ENCODE results near the gene FRAS1. TPM values are rescaled to one million over a fixed set of nuclear protein-coding genes. Genes with fewer than 3 reads are reported as not detected.

The FRAS1 gene
- polyA plus RNA-seq, 2 of the 4 experiments (the other 2 are of a cell fraction), result 2.3 to 5.8 TPM

DNA sequence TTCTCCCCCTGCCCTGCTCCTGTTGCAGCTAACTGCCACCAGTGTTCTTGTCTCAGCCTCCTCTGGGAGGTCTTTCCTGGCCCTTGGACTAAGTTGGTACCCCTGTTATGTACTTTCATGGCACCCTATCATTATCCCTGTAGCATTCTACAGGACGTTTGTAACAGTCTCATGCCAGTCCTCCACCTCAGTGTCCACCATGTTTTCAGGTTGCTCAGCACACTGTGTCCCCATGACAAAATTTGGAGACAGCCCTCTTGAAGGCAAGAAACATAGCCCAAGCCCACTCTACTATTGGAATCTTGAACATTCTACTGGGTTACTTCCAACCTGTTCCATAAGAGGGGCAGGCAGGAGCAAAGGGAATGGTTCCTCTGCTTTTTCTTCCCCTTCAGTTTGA lies 300.0 kb downstream of the FRAS1 start:
- ATAC-seq, result no peak
- Histone ChIP-seq H3K4me3 (no peak overlapping the region), H3K9me3 (no peaks in the 10 kb centered on the region), H3K27ac (no peak overlapping the region), H3K4me2 (no peak overlapping the region), H3K4me1 (no peaks in the 10 kb centered on the region)
- WGBS (ENCODE audit: missing lambda C conversion rate), result 22% methylated on average over 1 of the region's 1 CpG
- ChIA-PET CTCF (no interaction called here), POLR2A (interaction anchor here (0.6 kb wide), 1 partner anchor 10 kb away, joined by 8 read pairs; no protein-coding TSS in a partner anchor)
- FAIRE-seq, result no peak
- DNase-seq (ENCODE audit: low read depth in 1 of 2, low spot score in 1 of 2), result no peak
- TF ChIP-seq TFCP2L1 (CRISPR knock-in tag; IDR thresholded peaks at IDR 0.05) (no peak), CEBPB (IDR thresholded peaks at IDR 0.05) (no peak), ZNF302 (CRISPR knock-in tag; IDR thresholded peaks at IDR 0.05) (no peak), EHMT2 (IDR thresholded peaks at IDR 0.05; ENCODE audit: low read depth) (no peak), MAZ (IDR thresholded peaks at IDR 0.05; ENCODE audit: borderline replicate concordance, low read depth, low read length) (no peak), POLR2AphosphoS2 (conservative IDR thresholded peaks at IDR 0.05; ENCODE audit: low read length) (no peak), BHLHE40 (IDR thresholded peaks at IDR 0.05; ENCODE audit: low read depth, low read length) (no peak), FOXS1 (CRISPR knock-in tag; IDR thresholded peaks at IDR 0.05) (no peak), MAFK (IDR thresholded peaks at IDR 0.05; ENCODE audit: partially characterized antibody) (no peak)
- TF ChIP-seq, protein P1, sequence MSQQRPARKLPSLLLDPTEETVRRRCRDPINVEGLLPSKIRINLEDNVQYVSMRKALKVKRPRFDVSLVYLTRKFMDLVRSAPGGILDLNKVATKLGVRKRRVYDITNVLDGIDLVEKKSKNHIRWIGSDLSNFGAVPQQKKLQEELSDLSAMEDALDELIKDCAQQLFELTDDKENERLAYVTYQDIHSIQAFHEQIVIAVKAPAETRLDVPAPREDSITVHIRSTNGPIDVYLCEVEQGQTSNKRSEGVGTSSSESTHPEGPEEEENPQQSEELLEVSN (IDR thresholded peaks at IDR 0.05; ENCODE audit: borderline replicate concordance, low read depth), result no peak
- TF ChIP-seq, protein P2, sequence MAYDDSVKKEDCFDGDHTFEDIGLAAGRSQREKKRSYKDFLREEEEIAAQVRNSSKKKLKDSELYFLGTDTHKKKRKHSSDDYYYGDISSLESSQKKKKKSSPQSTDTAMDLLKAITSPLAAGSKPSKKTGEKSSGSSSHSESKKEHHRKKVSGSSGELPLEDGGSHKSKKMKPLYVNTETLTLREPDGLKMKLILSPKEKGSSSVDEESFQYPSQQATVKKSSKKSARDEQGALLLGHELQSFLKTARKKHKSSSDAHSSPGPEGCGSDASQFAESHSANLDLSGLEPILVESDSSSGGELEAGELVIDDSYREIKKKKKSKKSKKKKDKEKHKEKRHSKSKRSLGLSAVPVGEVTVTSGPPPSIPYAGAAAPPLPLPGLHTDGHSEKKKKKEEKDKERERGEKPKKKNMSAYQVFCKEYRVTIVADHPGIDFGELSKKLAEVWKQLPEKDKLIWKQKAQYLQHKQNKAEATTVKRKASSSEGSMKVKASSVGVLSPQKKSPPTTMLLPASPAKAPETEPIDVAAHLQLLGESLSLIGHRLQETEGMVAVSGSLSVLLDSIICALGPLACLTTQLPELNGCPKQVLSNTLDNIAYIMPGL (CRISPR knock-in tag; IDR thresholded peaks at IDR 0.05; ENCODE audit: borderline replicate concordance), result no peak
- TF ChIP-seq, protein P3, sequence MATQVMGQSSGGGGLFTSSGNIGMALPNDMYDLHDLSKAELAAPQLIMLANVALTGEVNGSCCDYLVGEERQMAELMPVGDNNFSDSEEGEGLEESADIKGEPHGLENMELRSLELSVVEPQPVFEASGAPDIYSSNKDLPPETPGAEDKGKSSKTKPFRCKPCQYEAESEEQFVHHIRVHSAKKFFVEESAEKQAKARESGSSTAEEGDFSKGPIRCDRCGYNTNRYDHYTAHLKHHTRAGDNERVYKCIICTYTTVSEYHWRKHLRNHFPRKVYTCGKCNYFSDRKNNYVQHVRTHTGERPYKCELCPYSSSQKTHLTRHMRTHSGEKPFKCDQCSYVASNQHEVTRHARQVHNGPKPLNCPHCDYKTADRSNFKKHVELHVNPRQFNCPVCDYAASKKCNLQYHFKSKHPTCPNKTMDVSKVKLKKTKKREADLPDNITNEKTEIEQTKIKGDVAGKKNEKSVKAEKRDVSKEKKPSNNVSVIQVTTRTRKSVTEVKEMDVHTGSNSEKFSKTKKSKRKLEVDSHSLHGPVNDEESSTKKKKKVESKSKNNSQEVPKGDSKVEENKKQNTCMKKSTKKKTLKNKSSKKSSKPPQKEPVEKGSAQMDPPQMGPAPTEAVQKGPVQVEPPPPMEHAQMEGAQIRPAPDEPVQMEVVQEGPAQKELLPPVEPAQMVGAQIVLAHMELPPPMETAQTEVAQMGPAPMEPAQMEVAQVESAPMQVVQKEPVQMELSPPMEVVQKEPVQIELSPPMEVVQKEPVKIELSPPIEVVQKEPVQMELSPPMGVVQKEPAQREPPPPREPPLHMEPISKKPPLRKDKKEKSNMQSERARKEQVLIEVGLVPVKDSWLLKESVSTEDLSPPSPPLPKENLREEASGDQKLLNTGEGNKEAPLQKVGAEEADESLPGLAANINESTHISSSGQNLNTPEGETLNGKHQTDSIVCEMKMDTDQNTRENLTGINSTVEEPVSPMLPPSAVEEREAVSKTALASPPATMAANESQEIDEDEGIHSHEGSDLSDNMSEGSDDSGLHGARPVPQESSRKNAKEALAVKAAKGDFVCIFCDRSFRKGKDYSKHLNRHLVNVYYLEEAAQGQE (IDR thresholded peaks at IDR 0.05), result no peak
- TF ChIP-seq, protein P4, sequence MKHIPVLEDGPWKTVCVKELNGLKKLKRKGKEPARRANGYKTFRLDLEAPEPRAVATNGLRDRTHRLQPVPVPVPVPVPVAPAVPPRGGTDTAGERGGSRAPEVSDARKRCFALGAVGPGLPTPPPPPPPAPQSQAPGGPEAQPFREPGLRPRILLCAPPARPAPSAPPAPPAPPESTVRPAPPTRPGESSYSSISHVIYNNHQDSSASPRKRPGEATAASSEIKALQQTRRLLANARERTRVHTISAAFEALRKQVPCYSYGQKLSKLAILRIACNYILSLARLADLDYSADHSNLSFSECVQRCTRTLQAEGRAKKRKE (CRISPR knock-in tag; IDR thresholded peaks at IDR 0.05; ENCODE audit: low read depth), result no peak
- TF ChIP-seq, protein P5, sequence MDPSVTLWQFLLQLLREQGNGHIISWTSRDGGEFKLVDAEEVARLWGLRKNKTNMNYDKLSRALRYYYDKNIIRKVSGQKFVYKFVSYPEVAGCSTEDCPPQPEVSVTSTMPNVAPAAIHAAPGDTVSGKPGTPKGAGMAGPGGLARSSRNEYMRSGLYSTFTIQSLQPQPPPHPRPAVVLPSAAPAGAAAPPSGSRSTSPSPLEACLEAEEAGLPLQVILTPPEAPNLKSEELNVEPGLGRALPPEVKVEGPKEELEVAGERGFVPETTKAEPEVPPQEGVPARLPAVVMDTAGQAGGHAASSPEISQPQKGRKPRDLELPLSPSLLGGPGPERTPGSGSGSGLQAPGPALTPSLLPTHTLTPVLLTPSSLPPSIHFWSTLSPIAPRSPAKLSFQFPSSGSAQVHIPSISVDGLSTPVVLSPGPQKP (IDR thresholded peaks at IDR 0.05; ENCODE audit: low read depth, low read length), result no peak
- TF ChIP-seq, protein P6, sequence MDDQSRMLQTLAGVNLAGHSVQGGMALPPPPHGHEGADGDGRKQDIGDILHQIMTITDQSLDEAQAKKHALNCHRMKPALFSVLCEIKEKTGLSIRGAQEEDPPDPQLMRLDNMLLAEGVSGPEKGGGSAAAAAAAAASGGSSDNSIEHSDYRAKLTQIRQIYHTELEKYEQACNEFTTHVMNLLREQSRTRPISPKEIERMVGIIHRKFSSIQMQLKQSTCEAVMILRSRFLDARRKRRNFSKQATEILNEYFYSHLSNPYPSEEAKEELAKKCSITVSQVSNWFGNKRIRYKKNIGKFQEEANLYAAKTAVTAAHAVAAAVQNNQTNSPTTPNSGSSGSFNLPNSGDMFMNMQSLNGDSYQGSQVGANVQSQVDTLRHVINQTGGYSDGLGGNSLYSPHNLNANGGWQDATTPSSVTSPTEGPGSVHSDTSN (IDR thresholded peaks at IDR 0.05), result no peak

DNA sequence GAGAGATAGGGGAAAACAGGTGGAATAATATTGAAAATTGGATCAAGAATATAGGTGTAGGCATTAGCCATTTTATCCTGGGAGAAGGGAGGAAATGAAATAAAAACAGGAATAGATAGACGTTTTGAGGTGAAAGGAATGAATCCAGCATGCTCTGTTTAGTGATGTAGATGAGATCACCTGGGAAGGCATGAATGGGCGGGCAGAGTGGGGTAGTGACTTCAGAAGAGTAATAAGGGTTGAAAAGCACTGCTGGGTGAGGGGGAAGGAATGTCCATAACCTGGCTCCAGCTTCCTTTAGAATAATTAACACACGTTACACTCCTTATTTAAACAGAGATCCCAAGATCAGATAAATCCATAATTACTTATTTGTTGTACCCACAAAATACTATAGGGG lies 303.3 kb downstream of the FRAS1 start:
- 63% methylated on average over 3 of the region's 3 CpGs for WGBS (ENCODE audit: missing lambda C conversion rate)
- Histone ChIP-seq H3K27ac (no peak overlapping the region), H3K9me3 (no peaks in the 10 kb centered on the region), H3K4me3 (no peak overlapping the region), H3K4me1 (no peaks in the 10 kb centered on the region), H3K4me2 (no peak overlapping the region)
- CTCF ChIA-PET, result no interaction called here
- POLR2A ChIA-PET, result no interaction called here
- no peak for TF ChIP-seq ZC3H11A (IDR thresholded peaks at IDR 0.05)
- no peak for TF ChIP-seq ZNF302 (CRISPR knock-in tag; IDR thresholded peaks at IDR 0.05)
- no peak for ATAC-seq
- DNase-seq (ENCODE audit: low read depth in 1 of 2, low spot score in 1 of 2), result no peak
- FAIRE-seq, result no peak
